ENCODE results near the gene VPS13C. TPM values are rescaled to one million over a fixed set of nuclear protein-coding genes. Genes with fewer than 3 reads are reported as not detected.

VPS13C gene
- total RNA-seq, 2 donors from 2014 or later, result 116 to 127 TPM

DNA sequence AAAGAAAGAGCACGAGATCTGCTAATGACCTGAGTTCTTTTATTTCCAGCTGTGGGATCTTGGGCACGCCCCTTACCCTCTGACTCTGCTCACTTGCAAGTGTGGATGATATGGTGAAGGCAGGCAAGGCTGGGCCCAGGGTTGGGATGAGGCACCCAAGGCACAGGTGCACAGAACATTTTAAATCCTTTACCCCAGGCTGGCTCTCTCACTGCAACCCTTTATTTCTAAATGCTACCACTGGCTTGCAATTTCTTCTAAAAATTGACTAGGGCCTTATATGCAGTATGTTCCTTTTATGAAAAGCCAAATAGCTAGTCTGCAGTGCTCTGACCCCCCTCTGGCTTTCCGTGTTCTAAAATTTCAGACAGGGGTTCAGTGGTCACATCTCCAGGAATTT, 237.7 kb downstream of the VPS13C start:
- H3K36me3 Mint-ChIP-seq (ENCODE audit: low read depth), result peaks cover 2% of the 10 kb centered on the region
- H3K4me3 Mint-ChIP-seq, result no peak overlapping the region

DNA sequence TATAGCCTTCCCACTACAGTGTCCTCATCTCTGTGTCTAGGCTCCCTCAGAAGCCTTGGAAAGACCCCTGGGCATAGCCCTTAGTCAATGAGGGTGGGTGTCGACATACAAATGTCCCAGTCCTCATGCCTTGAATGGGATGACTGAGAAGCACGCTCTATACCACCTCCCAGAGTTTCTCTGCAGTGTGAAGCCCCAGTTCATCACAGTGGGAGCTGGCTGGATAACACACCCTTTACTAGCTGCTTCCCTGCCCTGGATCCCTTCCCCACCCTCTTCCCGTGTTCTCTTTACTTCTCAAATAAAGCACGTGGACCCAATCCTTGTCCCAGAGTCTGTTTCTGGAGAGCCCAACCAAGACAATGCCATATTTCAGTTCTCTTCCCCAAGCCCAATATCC, 239.3 kb downstream of the VPS13C start:
- Mint-ChIP-seq H3K36me3 (ENCODE audit: low read depth) (peaks cover 2% of the 10 kb centered on the region), H3K4me1 (no peaks in the 10 kb centered on the region), H3K27ac (no peak overlapping the region), H3K4me3 (no peak overlapping the region), H3K27me3 (peaks cover 59% of the 10 kb centered on the region)
- DNase-seq, result no peak
- H3K9me3 ChIP-seq (ENCODE audit: control insufficient read depth, low read length, poor library complexity, severe bottlenecking), result no peaks in the 10 kb centered on the region
- no peak for ATAC-seq

More for the DNA sequence above, 237.7 kb downstream of the VPS13C start:
- Mint-ChIP-seq H3K27ac (no peak overlapping the region), H3K27me3 (peaks cover 44% of the 10 kb centered on the region), H3K4me1 (no peaks in the 10 kb centered on the region)
- ATAC-seq, result no peak
- no peaks in the 10 kb centered on the region for H3K9me3 ChIP-seq (ENCODE audit: control insufficient read depth, low read length, poor library complexity, severe bottlenecking)
- no peak for DNase-seq

- H3K9me3 ChIP-seq (ENCODE audit: control insufficient read depth, low read length, poor library complexity, severe bottlenecking), result no peaks in the 10 kb centered on the region
- H3K36me3 Mint-ChIP-seq (ENCODE audit: low read depth), result peaks cover 2% of the 10 kb centered on the region
- no peak for DNase-seq
- no peak overlapping the region for H3K27ac Mint-ChIP-seq
- ATAC-seq, result no peak
- no peak overlapping the region for H3K4me3 Mint-ChIP-seq
- H3K27me3 Mint-ChIP-seq, result peaks cover 62% of the 10 kb centered on the region
- H3K4me1 Mint-ChIP-seq, result no peaks in the 10 kb centered on the region
These were observed 240.0 kb downstream of the VPS13C start for GRCh38 chr15:61820212-61820611.

GRCh38 chr15:61819386-61819785, 240.9 kb downstream of the VPS13C start:
- Mint-ChIP-seq H3K27me3 (peaks cover 71% of the 10 kb centered on the region), H3K4me1 (peaks cover 3% of the 10 kb centered on the region), H3K27ac (no peak overlapping the region), H3K4me3 (no peak overlapping the region), H3K36me3 (ENCODE audit: low read depth) (peaks cover 7% of the 10 kb centered on the region)
- no peak for DNase-seq
- H3K9me3 ChIP-seq (ENCODE audit: control insufficient read depth, low read length, poor library complexity, severe bottlenecking), result no peaks in the 10 kb centered on the region
- ATAC-seq, result no peak

GRCh38 chr15:61818801-61819200, 241.4 kb downstream of the VPS13C start:
- Mint-ChIP-seq H3K4me3 (no peak overlapping the region), H3K27ac (no peak overlapping the region), H3K4me1 (peaks cover 4% of the 10 kb centered on the region), H3K27me3 (peaks cover 76% of the 10 kb centered on the region), H3K36me3 (ENCODE audit: low read depth) (peaks cover 8% of the 10 kb centered on the region)
- ATAC-seq (no peak), DNase-seq (no peak)
- H3K9me3 ChIP-seq (ENCODE audit: control insufficient read depth, low read length, poor library complexity, severe bottlenecking), result no peaks in the 10 kb centered on the region

DNA sequence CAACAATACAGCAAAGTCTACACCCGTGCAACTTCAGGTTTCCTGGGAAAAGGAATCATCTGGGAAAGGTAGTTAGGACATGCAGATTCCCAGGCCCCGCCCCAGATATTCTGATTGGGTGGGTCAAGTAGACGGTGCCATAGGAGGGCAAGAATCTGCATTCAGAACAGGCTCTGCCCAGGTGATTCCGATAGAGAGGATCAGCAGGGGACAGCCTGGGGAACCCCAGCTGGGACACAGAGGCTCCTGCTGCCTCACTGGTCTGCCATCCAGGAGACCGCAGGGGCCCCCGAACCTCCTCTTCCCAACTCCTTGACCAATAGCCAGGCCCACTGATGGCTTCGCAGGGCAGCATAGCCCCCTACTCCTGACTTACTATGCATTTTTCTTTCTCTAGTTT, 243.4 kb downstream of the VPS13C start:
- DNase-seq, result no peak
- Mint-ChIP-seq H3K27me3 (peaks cover 83% of the 10 kb centered on the region), H3K27ac (no peak overlapping the region), H3K4me1 (peaks cover 4% of the 10 kb centered on the region), H3K36me3 (ENCODE audit: low read depth) (peaks cover 6% of the 10 kb centered on the region), H3K4me3 (no peak overlapping the region)
- ATAC-seq, result no peak
- H3K9me3 ChIP-seq (ENCODE audit: control insufficient read depth, low read length, poor library complexity, severe bottlenecking), result no peaks in the 10 kb centered on the region

DNA sequence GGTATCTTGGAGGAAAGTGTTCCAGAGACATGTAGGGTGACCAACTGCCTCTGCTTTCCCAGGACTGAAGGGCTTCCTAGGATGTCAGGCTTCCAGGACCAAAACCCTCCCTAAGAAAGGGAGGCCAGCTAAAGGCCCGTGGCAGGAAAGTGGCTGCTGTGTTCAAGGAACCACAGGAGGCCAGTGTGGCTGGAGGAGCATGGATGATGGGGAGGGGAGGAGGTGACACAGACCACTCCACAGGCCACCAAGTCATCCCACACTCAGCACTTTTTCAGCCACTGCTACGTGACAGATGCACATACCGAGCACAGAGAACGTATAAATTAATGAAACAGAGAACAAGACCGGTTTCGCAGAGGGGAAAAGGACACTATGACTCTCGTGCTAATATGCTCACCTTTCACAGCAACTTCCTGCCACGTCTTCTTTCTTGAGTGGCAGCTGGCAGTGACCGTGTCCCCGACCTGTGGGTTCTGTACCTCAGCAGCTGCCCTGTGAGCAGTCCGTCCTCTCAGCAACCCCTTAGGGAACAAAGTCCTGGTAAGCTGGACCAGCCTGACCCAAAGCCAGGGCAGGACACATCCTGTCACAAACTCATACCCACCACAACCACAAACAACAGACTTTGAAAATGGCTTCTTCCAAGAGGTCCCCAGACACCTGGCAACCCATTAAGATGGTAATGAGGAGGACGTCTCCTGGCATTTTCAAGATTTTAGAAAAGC, 244.7 kb downstream of the VPS13C start:
- Mint-ChIP-seq H3K27ac (no peak overlapping the region), H3K4me1 (peaks cover 4% of the 10 kb centered on the region), H3K4me3 (no peak overlapping the region), H3K27me3 (peaks cover 79% of the 10 kb centered on the region), H3K36me3 (ENCODE audit: low read depth) (peaks cover 6% of the 10 kb centered on the region)
- DNase-seq, result no peak
- no peak for ATAC-seq
- H3K9me3 ChIP-seq (ENCODE audit: control insufficient read depth, low read length, poor library complexity, severe bottlenecking), result no peaks in the 10 kb centered on the region

DNA sequence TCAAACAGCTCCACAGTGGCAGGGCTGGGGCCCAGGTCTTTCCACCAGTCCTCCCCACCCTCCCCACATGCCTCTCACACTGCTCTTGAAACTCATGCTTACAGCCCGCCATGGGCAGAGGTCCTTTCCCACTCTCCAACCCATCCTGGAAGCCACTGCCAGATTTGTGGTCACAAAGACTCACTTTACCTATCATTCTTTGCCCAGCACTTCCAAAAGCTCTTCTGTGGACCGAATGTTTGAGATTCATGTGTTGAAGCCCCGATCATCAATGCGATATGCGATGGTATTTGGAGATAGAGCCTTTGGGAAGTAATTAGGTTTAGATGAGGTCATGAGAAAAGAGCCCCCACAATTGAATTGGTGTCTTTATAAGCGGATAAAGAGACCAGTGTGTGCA, 247.8 kb downstream of the VPS13C start:
- Mint-ChIP-seq H3K4me1 (peaks cover 4% of the 10 kb centered on the region), H3K27ac (no peak overlapping the region), H3K36me3 (ENCODE audit: low read depth) (peaks cover 6% of the 10 kb centered on the region), H3K4me3 (no peak overlapping the region), H3K27me3 (peaks cover 83% of the 10 kb centered on the region)
- H3K9me3 ChIP-seq (ENCODE audit: control insufficient read depth, low read length, poor library complexity, severe bottlenecking), result no peaks in the 10 kb centered on the region
- DNase-seq (no peak), ATAC-seq (no peak)

GRCh38 chr15:61811952-61812351, 248.3 kb downstream of the VPS13C start:
- Mint-ChIP-seq H3K4me3 (no peak overlapping the region), H3K27me3 (peaks cover 83% of the 10 kb centered on the region), H3K27ac (no peak overlapping the region), H3K4me1 (peaks cover 4% of the 10 kb centered on the region), H3K36me3 (ENCODE audit: low read depth) (peaks cover 6% of the 10 kb centered on the region)
- H3K9me3 ChIP-seq (ENCODE audit: control insufficient read depth, low read length, poor library complexity, severe bottlenecking), result no peaks in the 10 kb centered on the region
- ATAC-seq (no peak), DNase-seq (no peak)

DNA sequence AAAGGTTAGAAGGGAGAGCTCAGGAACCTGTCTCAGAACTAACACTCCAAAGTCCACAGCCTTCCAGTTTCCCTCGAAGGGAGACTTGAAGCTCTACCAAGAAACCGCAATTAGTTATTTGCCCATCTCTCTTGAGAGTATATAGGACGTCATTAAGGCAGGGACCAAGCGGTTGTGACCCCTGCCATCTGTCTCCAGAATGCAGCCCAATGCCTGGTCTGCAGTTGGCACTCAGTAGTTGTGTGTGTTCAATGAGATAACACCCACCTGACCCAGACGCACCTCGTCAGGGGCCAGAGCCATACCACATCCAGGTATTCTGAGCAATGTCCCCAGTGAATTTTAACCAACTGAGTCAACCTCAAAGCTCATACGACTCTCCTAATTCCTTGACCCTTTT, 251.0 kb downstream of the VPS13C start:
- peaks cover 64% of the 10 kb centered on the region for H3K27me3 Mint-ChIP-seq
- no peak overlapping the region for H3K4me3 Mint-ChIP-seq
- no peaks in the 10 kb centered on the region for H3K9me3 ChIP-seq (ENCODE audit: control insufficient read depth, low read length, poor library complexity, severe bottlenecking)
- no peak for ATAC-seq
- DNase-seq, result no peak
- no peaks in the 10 kb centered on the region for H3K4me1 Mint-ChIP-seq
- no peak overlapping the region for H3K27ac Mint-ChIP-seq
- H3K36me3 Mint-ChIP-seq (ENCODE audit: low read depth), result no peaks in the 10 kb centered on the region

- Mint-ChIP-seq H3K4me1 (no peaks in the 10 kb centered on the region), H3K27ac (no peak overlapping the region), H3K36me3 (ENCODE audit: low read depth) (no peaks in the 10 kb centered on the region), H3K27me3 (peaks cover 47% of the 10 kb centered on the region), H3K4me3 (no peak overlapping the region)
- no peak for DNase-seq
- ATAC-seq, result no peak
- no peaks in the 10 kb centered on the region for H3K9me3 ChIP-seq (ENCODE audit: control insufficient read depth, low read length, poor library complexity, severe bottlenecking)
These were observed 252.8 kb downstream of the VPS13C start for GRCh38 chr15:61807281-61807929.
